Mesenchymal stem cell (in vitro differentiated cells and primary cell): Measurements from ENCODE around the gene TGFBI.

Experiments
- DNase-seq: peaks from one replicate; pipeline ENCODE4 v3.0.0-alpha.2; 2013
- H2AFZ ChIP-seq: one replicate; pipeline ENCODE4 v1.6.1; 2013; ENCODE audit warnings: low read depth, mild to moderate bottlenecking, control low read depth, inconsistent platforms, low read length, moderate library complexity
- H2AK5ac ChIP-seq: 2 replicates; pipeline ENCODE4 v1.6.1; 2013; ENCODE audit warnings: low read length, moderate library complexity, mild to moderate bottlenecking, inconsistent platforms; ENCODE audit not compliant: severe bottlenecking
- H2BK120ac ChIP-seq: one replicate; pipeline ENCODE4 v1.6.1; 2013; ENCODE audit warnings: low read depth, mild to moderate bottlenecking, inconsistent platforms, low read length, moderate library complexity
- H2BK12ac ChIP-seq, 2 experiments: one replicate each; pipeline ENCODE4 v1.6.1; 2013; ENCODE audit warnings: inconsistent platforms in 2 of 2, low read length in 2 of 2, mild to moderate bottlenecking in 2 of 2, moderate library complexity in 2 of 2, control low read depth in 1 of 2
- H2BK15ac ChIP-seq: one replicate; pipeline ENCODE4 v1.6.1; 2013; ENCODE audit warnings: mild to moderate bottlenecking, low read depth, inconsistent platforms; ENCODE audit not compliant: poor library complexity, severe bottlenecking
- H2BK5ac ChIP-seq: 2 replicates; pipeline ENCODE4 v1.6.1; 2013; ENCODE audit warnings: low read depth, mild to moderate bottlenecking, low read length, control low read depth, inconsistent platforms; ENCODE audit not compliant: poor library complexity, severe bottlenecking
- H3K14ac ChIP-seq, 2 experiments: one replicate each; pipeline ENCODE4 v1.6.1; 2013; ENCODE audit warnings: inconsistent platforms in 2 of 2, low read length in 2 of 2, control low read depth in 1 of 2, mild to moderate bottlenecking in 1 of 2, moderate library complexity in 1 of 2
- H3K18ac ChIP-seq, 2 experiments: one replicate each; pipeline ENCODE4 v1.6.1; 2013; ENCODE audit warnings: inconsistent platforms in 2 of 2, low read length in 2 of 2, control low read depth in 1 of 2, low read depth in 1 of 2, mild to moderate bottlenecking in 1 of 2
- H3K23ac ChIP-seq, 2 experiments: one replicate each; pipeline ENCODE4 v1.6.1; 2013; ENCODE audit warnings: inconsistent platforms in 2 of 2, low read length in 2 of 2, mild to moderate bottlenecking in 2 of 2, moderate library complexity in 2 of 2, control low read depth in 1 of 2
- H3K27ac ChIP-seq: 2 replicates; pipeline ENCODE4 v1.5.1; 2013; ENCODE audit warnings: mild to moderate bottlenecking, moderate library complexity, low read length, control low read depth, inconsistent platforms; ENCODE audit not compliant: poor library complexity, severe bottlenecking
- H3K27me3 ChIP-seq, 2 experiments: 2 replicates each; pipeline versions ENCODE4 v1.6.1 to v1.7.0; 2013; ENCODE audit warnings: low read length in 2 of 2, mild to moderate bottlenecking in 2 of 2, moderate library complexity in 2 of 2, control low read depth in 1 of 2, inconsistent platforms in 1 of 2; ENCODE audit not compliant: control insufficient read depth in 1 of 2, insufficient read depth in 1 of 2
- H3K36me3 ChIP-seq, 2 experiments: 2 replicates each; pipeline versions ENCODE4 v1.6.1 to v1.7.0; 2013; ENCODE audit warnings: low read length in 2 of 2, control low read depth in 1 of 2, inconsistent platforms in 1 of 2, low read depth in 1 of 2, mild to moderate bottlenecking in 1 of 2; ENCODE audit not compliant: insufficient read depth in 2 of 2, control insufficient read depth in 1 of 2
- H3K4ac ChIP-seq, 2 experiments: one replicate each; pipeline ENCODE4 v1.6.1; 2013; ENCODE audit warnings: inconsistent platforms in 2 of 2, low read length in 2 of 2, mild to moderate bottlenecking in 2 of 2, moderate library complexity in 2 of 2, control low read depth in 1 of 2, low read depth in 1 of 2
- H3K4me1 ChIP-seq: 2 replicates; pipeline ENCODE4 v1.6.1; 2013; ENCODE audit warnings: low read depth, low read length, control low read depth; ENCODE audit not compliant: control insufficient read depth, insufficient read depth
- H3K4me2 ChIP-seq: 2 replicates; pipeline ENCODE4 v1.6.1; 2013; ENCODE audit warnings: low read length, mild to moderate bottlenecking, inconsistent platforms; ENCODE audit not compliant: poor library complexity, severe bottlenecking
- H3K4me3 ChIP-seq, 2 experiments: 2 replicates each; pipeline versions ENCODE4 v1.5.1 to v1.7.0; 2013; ENCODE audit warnings: low read length in 2 of 2, mild to moderate bottlenecking in 2 of 2, control low read depth in 1 of 2, low read depth in 1 of 2; ENCODE audit not compliant: insufficient read depth in 1 of 2
- H3K79me1 ChIP-seq: replicated peaks from 2 replicates; pipeline ENCODE4 v1.6.1; 2013; ENCODE audit warnings: mild to moderate bottlenecking, control low read depth, low read length, inconsistent platforms; ENCODE audit not compliant: poor library complexity, severe bottlenecking
- H3K9ac ChIP-seq: 2 replicates; pipeline ENCODE4 v1.7.0; 2013; ENCODE audit warnings: mild to moderate bottlenecking, low read length, moderate library complexity
- H3K9me3 ChIP-seq: 2 replicates; pipeline ENCODE4 v1.7.0; 2013; ENCODE audit warnings: mild to moderate bottlenecking, low read length; ENCODE audit not compliant: control insufficient read depth
- H4K8ac ChIP-seq: one replicate; pipeline ENCODE4 v1.6.1; 2013; ENCODE audit warnings: inconsistent platforms, mild to moderate bottlenecking, low read length, moderate library complexity
- H4K91ac ChIP-seq: one replicate; pipeline ENCODE4 v1.6.1; 2013; ENCODE audit warnings: mild to moderate bottlenecking, low read length, inconsistent platforms
- WGBS: methylation state at CpG from one replicate; pipeline ENCODE4 v1.1.7; 2013; ENCODE audit warnings: mixed read lengths; 5-methylcytosine and 5-hydroxymethylcytosine counted together

TGFBI gene

GRCh38 chr5:136106351-136107031, 77.7 kb downstream of the TGFBI start:
- no peaks in the 10 kb centered on the region for H3K9me3 ChIP-seq
- no peak overlapping the region for H4K8ac ChIP-seq
- H2BK12ac ChIP-seq = peak overlapping the region in 1 of 2 experiments; percentile 33
- H3K4ac ChIP-seq = no peak overlapping the region
- no peak overlapping the region for H2BK120ac ChIP-seq
- no peaks in the 10 kb centered on the region for H3K27me3 ChIP-seq
- peaks cover 2% of the 10 kb centered on the region for H3K4me1 ChIP-seq
- H4K91ac ChIP-seq = no peak overlapping the region
- no peaks in the 10 kb centered on the region for H3K36me3 ChIP-seq
- no peak overlapping the region for H2AFZ ChIP-seq
- H2BK15ac ChIP-seq = no peak overlapping the region
- no peak for DNase-seq
- WGBS = 84% methylated on average over 6 of the region's 6 CpGs
- no peak overlapping the region for H3K23ac ChIP-seq
- H2AK5ac ChIP-seq = no peak overlapping the region
- H3K14ac ChIP-seq = no peak overlapping the region
- H3K4me2 ChIP-seq = no peak overlapping the region
- no peaks in the 10 kb centered on the region for H3K79me1 ChIP-seq
- H3K9ac ChIP-seq = no peak overlapping the region
- no peak overlapping the region for H3K27ac ChIP-seq
- no peak overlapping the region for H3K4me3 ChIP-seq
- H2BK5ac ChIP-seq = no peak overlapping the region
- no peak overlapping the region for H3K18ac ChIP-seq

GRCh38 chr5:136108180-136108611, 79.4 kb downstream of the TGFBI start:
- DNase-seq = no peak
- H2AFZ ChIP-seq = no peak overlapping the region
- WGBS = 79% methylated on average over 2 of the region's 2 CpGs

GRCh38 chr5:136108766-136109165, 80.0 kb downstream of the TGFBI start:
- Histone ChIP-seq H3K27me3 (peaks cover 0 to 6% of the 10 kb centered on the region in 2 experiments), H3K4ac (no peak overlapping the region), H3K14ac (no peak overlapping the region), H2BK15ac (no peak overlapping the region), H2BK5ac (no peak overlapping the region), H3K23ac (no peak overlapping the region), H3K4me2 (no peak overlapping the region), H3K4me3 (no peak overlapping the region), H3K9ac (no peak overlapping the region), H2BK120ac (no peak overlapping the region), H3K36me3 (no peaks in the 10 kb centered on the region), H3K4me1 (peaks cover 4% of the 10 kb centered on the region), H2AK5ac (no peak overlapping the region), H2BK12ac (no peak overlapping the region), H3K79me1 (no peaks in the 10 kb centered on the region), H4K91ac (no peak overlapping the region), H3K27ac (no peak overlapping the region), H3K18ac (no peak overlapping the region), H2AFZ (no peak overlapping the region), H4K8ac (no peak overlapping the region), H3K9me3 (no peaks in the 10 kb centered on the region)
- WGBS = 100% methylated on average over 1 of the region's 1 CpG
- no peak for DNase-seq

More at GRCh38 chr5:136108180-136108611, 79.4 kb downstream of the TGFBI start:
- H2BK5ac ChIP-seq = no peak overlapping the region
- H3K4me1 ChIP-seq = peaks cover 2% of the 10 kb centered on the region
- no peak overlapping the region for H3K27ac ChIP-seq
- H2BK12ac ChIP-seq = no peak overlapping the region
- H3K4me2 ChIP-seq = no peak overlapping the region
- no peaks in the 10 kb centered on the region for H3K79me1 ChIP-seq
- H3K27me3 ChIP-seq = peaks cover 0 to 1% of the 10 kb centered on the region in 2 experiments
- H3K18ac ChIP-seq = no peak overlapping the region
- no peak overlapping the region for H2BK120ac ChIP-seq
- H2BK15ac ChIP-seq = no peak overlapping the region
- no peak overlapping the region for H3K14ac ChIP-seq
- H2AK5ac ChIP-seq = no peak overlapping the region
- H4K91ac ChIP-seq = no peak overlapping the region
- no peaks in the 10 kb centered on the region for H3K9me3 ChIP-seq
- H3K36me3 ChIP-seq = no peaks in the 10 kb centered on the region
- H4K8ac ChIP-seq = no peak overlapping the region
- H3K9ac ChIP-seq = no peak overlapping the region
- no peak overlapping the region for H3K4ac ChIP-seq
- H3K23ac ChIP-seq = no peak overlapping the region
- H3K4me3 ChIP-seq = no peak overlapping the region

- no peak overlapping the region for H3K18ac ChIP-seq
- H4K91ac ChIP-seq = no peak overlapping the region
- no peak overlapping the region for H2BK15ac ChIP-seq
- H3K79me1 ChIP-seq = no peaks in the 10 kb centered on the region
- peaks cover 5% of the 10 kb centered on the region for H3K4me1 ChIP-seq
- H3K9ac ChIP-seq = no peak overlapping the region
- H3K4me3 ChIP-seq = no peak overlapping the region
- no peak for DNase-seq
- no peak overlapping the region for H2AK5ac ChIP-seq
- WGBS = 79% methylated on average over 5 of the region's 5 CpGs
- H2BK120ac ChIP-seq = no peak overlapping the region
- no peak overlapping the region for H2AFZ ChIP-seq
- H2BK5ac ChIP-seq = no peak overlapping the region
- H3K23ac ChIP-seq = no peak overlapping the region
- H3K9me3 ChIP-seq = no peaks in the 10 kb centered on the region
- H3K4me2 ChIP-seq = no peak overlapping the region
- no peak overlapping the region for H3K27ac ChIP-seq
- no peak overlapping the region for H3K4ac ChIP-seq
- H3K36me3 ChIP-seq = no peaks in the 10 kb centered on the region
- H3K14ac ChIP-seq = no peak overlapping the region
- H3K27me3 ChIP-seq = peaks cover 7 to 10% of the 10 kb centered on the region in 2 experiments
- no peak overlapping the region for H2BK12ac ChIP-seq
- no peak overlapping the region for H4K8ac ChIP-seq
These were observed 80.8 kb downstream of the TGFBI start for GRCh38 chr5:136109453-136110135.
